Activated T-cell treated with anti-CD3 and anti-CD28 coated beads for 24 hours (primary cell): ENCODE data around the gene IL15RA.

ENCODE experiments used
- DNase-seq: peaks from one replicate; pipeline ENCODE4 v3.0.0-alpha.2; 2020; ENCODE audit warnings: low read depth

The IL15RA gene, protein sequence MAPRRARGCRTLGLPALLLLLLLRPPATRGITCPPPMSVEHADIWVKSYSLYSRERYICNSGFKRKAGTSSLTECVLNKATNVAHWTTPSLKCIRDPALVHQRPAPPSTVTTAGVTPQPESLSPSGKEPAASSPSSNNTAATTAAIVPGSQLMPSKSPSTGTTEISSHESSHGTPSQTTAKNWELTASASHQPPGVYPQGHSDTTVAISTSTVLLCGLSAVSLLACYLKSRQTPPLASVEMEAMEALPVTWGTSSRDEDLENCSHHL

GRCh38 chr10:5977471-5978229, at the start of gene IL15RA:
Gene IL15RA (minus strand): TSS chr10:5977543. CDS start chr10:5977492, 51 bp downstream.
- DNase-seq, result peak; percentile 84

GRCh38 chr10:6025683-6026255, 48.4 kb upstream of the IL15RA start:
- DNase-seq, result no peak

- DNase-seq, result no peak
Measured at GRCh38 chr10:6024334-6024682, 47.0 kb upstream of the IL15RA start.

GRCh38 chr10:6023661-6024333, 46.5 kb upstream of the IL15RA start:
- DNase-seq, result no peak

DNA sequence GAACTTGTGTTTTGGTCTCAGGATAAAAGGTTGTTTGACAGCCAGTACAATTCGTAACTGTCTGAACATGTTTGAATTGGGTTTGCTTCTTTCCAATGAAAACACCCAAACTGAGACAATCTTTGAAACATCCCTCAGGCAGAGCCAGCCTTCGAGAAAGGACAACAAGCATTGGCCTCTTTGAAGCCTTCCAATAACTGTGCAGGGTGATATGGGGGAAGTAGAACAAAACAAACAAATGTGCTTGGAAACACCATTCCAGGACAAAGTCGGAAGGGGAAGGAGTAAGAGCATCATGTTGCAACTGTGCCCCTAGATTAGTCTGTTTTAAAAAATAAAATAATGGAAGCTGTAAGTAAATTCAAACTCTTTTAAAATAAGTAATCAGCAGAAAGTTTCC, 45.3 kb upstream of the IL15RA start:
- no peak for DNase-seq

DNA sequence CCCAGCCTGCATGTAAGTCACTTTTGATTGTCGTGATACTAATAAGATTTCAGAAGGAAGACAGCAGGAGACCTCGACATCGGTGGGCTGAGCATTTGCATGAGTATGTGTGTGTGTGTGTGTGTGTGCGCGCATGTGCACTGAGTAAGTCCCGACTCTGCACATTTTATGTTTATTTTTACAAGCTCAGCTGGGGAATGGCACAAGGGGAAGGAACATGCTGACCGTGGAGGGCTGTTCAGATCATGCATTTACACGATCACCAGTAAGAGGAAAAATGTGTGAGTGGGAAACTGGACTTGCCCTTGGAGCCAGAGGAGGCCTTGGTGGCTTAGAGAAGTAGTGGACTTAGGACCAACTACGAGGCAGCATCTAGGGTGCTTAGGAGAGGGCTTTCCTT, 43.5 kb upstream of the IL15RA start:
- no peak for DNase-seq

GRCh38 chr10:6019796-6020195, 42.5 kb upstream of the IL15RA start:
- no peak for DNase-seq

DNA sequence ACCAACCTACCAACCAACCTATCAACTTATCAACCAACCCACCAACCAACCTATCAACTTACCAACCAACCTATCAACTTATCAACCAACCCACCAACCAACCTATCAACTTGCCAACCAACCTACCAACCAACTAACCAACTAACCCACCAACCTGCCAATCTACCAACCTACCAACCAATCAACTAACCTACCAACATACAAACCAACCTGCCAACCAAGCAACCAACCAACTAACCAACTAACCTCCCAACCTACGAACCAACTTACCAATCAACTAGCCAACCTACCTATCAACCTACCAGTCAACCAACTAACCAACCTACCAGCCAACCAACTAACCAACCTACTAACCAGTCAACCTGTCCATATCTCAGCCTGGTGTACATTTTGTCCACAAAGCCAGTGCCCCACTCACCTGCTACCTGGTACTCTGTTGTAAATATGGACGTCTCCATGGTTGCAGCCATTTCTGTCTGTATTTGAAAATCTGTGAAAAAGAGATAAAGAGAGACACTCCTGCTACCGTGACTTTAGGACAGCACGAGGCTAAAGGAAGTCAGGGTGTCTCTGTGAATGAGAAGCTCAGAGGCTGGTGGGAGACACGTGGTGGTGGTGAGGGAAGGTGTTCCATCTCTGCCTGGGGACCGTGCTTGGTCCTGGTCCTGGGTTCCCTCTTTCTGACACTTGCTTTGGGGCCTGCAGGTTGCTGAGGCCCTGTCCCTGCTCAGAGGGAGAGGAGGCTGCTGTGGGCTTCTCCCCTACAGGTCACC, 41.9 kb upstream of the IL15RA start:
- DNase-seq, result no peak

- no peak for DNase-seq
Measured at GRCh38 chr10:6018422-6018821, 41.1 kb upstream of the IL15RA start.

- no peak for DNase-seq
Measured at GRCh38 chr10:6017781-6018354, 40.5 kb upstream of the IL15RA start.

GRCh38 chr10:6014241-6014761, 37.0 kb upstream of the IL15RA start:
- DNase-seq, result no peak

GRCh38 chr10:6013413-6014192, 36.3 kb upstream of the IL15RA start:
- no peak for DNase-seq

DNA sequence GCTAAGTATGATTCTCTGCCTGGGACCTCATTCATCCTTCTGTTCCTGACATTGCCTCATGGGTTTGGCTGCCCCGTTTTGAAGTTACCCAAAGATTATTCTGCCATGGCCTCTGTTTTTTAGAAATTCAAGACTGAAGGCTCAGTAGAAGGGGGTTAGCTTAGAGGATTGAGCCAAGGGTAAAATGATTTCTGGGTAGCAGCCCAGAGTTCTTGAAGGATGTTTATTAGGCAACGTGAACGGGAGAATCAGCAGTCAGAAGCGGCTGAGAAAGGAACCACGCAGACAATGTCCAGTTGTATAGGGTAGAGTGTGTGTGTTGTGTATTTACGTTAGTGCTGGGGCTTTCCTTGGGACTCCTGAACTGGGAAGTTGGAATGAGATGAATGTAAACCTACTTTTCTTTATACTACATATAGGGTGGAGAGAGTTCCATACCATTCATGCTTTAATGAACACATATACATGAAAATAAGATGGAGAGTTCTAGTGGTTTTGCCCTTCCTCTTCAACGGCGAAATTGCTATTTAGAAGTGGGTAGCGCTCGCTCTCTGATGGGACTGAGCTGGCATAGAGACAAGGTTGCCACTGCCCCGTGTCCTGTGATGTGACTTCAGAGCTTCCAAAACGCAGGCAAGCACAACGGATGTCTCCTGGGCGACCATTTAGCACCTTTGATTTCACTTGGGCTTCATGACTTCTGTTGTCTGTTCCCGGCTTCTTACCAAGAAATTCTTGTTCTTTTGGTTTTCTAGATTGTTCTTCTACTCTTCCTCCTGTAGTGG, 35.0 kb upstream of the IL15RA start:
- no peak for DNase-seq

- DNase-seq, result no peak
Measured at GRCh38 chr10:6011558-6011957, 34.2 kb upstream of the IL15RA start.

GRCh38 chr10:6010569-6010968, 33.2 kb upstream of the IL15RA start:
- no peak for DNase-seq

GRCh38 chr10:6009961-6010360, 32.6 kb upstream of the IL15RA start:
- DNase-seq, result no peak

DNA sequence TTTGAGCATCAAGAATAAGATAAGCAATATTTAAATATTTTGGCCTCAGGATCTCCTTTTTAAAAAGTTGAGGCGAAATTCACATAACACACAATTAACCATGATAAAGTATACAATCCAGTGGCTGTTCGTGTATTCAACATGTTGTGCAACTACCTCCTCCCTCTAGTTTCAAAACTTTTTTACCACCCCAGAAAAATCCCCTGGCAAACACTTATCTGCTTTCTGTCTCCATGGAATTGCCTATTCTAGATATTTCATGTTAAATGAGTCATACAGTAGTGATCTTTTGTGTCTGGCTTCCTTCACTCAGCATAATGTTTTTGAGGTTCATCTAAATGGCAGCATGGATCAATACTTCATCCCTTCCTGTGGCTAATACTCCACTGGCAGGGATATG, 31.8 kb upstream of the IL15RA start:
- no peak for DNase-seq

- DNase-seq, result no peak
Measured at GRCh38 chr10:6008497-6009142, 31.3 kb upstream of the IL15RA start.

DNA sequence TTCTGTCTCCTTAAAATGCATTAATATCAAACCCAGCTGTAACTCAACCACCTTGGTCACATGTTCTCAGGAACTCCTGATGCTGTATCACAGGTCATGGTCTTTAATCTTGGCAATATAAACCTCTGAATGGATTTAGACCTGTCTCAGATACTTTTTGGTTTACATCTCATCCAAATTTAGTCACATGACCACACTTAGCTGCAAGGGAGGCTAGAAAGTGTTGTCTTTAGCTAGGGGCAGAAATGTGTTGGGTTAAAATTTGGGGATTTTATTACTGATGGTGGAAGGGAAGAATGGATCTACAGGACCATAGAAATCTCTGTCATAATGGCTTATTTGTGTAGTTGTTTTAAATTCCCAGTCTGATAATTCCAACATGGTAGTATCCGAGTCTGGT, 29.6 kb upstream of the IL15RA start:
- no peak for DNase-seq
